HG02759 (cell line): Measurements from ENCODE around the gene TMPRSS6.

Experiments used
- ATAC-seq: cut with Tn5 transposase; IDR thresholded peaks from one replicate; pipeline ENCODE4 v1.9.1; 2021; ENCODE audit warnings: mild to moderate bottlenecking, moderate library complexity; ENCODE audit not compliant: unreplicated experiment

The TMPRSS6 gene

GRCh38 chr22:37109242-37109917, at the start of gene TMPRSS6:
Gene TMPRSS6 (minus strand): TSS chr22:37109713. CDS start chr22:37103417, 6,296 bp downstream.
- no peak for ATAC-seq

DNA sequence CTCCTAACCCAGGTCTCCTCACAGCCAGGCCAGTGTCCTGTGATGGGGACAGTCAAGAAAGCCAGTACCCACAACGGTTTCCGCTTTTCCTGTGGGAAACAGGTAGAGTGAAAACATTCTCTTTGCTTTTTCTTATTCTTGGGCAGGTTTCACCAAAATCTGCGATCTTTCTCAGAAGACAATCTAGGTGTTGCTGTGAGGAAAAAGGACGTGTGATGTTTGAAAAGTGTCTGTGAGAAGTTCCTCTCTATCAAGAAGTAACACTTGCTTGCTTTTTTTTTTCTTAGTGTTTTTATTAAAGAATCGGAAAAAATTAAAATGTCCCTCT, 49.4 kb upstream of the TMPRSS6 start:
- no peak for ATAC-seq

DNA sequence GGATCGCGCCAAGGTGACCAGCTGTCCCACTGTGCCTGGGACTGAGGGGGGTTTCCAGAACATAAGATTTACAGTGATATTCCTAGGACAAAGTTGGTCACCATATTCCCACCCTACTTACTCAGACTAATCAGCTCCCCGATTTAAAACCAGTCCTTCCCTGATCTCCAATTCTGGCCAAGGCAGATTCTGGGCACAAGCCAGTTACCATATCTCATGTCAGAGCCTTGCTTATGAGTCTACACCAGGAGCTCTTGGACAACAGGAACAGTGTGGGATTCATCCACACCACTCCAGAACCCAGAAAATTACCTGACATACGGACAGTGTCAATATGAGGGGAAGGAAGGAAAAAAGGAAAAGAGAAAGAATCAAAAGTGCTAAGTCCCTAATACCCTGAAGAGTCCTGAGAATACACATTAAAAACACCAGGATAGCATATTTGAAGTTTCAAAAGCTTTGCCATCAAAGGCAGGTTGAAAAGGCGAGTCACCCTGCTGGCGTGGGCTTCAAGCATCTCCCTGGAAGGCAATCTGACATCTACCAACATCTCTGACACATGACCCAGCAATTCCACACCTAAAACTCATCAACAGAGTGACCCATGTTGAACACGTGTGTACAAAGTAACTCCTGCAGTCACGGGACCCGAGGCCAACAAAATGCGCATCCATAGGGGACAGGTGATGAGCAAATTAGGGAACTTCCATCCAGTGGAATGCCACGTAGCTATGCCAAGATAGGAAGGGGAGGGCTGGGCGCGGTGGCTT, 48.2 kb upstream of the TMPRSS6 start:
- no peak for ATAC-seq

GRCh38 chr22:37156686-37157435, 47.3 kb upstream of the TMPRSS6 start:
- ATAC-seq = no peak

- no peak for ATAC-seq
Observed at GRCh38 chr22:37155971-37156370, 46.5 kb upstream of the TMPRSS6 start.

DNA sequence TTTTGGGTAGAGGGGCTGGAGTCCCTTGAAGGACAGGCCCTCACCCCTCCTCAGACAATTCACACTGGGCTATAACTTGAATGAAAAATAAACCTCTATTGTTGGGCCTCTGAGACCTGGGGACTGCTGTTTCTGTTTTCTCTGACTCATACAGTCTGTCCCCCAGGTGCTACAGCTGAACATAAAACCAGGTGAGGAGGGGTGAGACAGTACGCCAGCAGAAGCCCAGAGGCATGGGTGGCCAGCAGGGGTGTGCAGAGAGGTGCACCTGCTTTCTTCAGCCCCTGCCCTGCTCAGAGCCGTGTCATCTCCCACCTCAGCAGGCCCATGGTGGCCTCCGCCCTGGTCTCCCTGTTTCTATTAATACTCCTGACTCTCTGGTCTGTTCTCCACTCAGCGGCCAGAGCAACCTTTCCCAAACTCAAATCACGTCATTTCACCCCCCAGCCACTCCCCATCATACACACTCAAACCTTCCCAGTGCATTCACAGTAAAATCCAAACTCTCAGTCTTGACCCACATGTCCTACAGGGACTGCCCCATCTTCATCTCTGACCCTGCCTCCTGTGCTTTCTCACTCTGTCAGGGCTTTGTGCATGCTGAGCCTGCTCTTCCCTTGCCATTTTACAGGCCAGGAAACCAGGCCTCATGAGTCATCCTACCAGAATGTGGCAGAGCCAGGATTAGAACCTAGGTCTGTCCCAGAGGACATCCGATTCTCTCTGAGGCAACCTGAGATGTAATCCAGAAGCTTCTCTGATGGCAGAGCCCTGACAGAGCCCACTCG, 45.6 kb upstream of the TMPRSS6 start:
- no peak for ATAC-seq

DNA sequence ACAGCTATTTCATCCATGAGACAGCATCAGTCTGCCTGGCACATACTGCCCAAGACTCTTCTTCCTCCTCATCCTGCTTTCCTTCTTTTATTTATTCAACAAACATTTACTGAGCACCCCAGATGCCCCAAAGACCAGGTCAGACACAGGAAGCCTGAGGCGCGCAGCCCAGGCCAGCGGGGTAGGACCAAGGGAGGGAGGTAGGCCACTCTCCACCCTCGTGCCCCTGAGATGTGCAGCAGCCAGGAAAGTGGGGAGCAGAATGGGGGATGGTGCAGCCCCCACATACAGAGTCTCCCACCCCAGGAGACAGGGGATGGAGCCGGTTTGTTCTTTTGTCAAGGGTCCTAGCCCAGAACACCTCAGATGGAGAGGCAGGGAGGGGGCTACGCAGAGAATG, 44.4 kb upstream of the TMPRSS6 start:
- ATAC-seq = no peak

GRCh38 chr22:37151401-37151800, 41.9 kb upstream of the TMPRSS6 start:
- no peak for ATAC-seq

DNA sequence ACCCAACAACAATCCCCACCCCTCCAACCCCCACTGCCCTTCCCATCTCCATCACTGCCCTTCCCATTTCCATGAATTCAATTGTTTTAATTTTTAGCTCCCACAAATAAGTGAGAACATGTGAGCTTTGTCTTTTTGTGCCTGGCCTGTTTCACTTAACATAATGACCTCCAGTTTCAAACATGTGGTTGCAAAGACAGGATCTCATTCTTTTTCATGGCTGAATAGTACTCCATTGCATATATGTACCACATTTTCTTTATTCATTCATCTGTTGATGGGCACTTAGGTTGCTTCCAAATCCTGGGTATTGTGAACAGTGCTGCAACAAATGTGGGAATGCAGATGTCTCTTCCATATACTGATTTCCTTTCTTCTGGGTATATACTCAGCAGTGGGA, 41.2 kb upstream of the TMPRSS6 start:
- no peak for ATAC-seq

- no peak for ATAC-seq
Observed at GRCh38 chr22:37148742-37149665, 39.5 kb upstream of the TMPRSS6 start.

GRCh38 chr22:37148031-37148651, 38.6 kb upstream of the TMPRSS6 start:
- ATAC-seq = no peak

DNA sequence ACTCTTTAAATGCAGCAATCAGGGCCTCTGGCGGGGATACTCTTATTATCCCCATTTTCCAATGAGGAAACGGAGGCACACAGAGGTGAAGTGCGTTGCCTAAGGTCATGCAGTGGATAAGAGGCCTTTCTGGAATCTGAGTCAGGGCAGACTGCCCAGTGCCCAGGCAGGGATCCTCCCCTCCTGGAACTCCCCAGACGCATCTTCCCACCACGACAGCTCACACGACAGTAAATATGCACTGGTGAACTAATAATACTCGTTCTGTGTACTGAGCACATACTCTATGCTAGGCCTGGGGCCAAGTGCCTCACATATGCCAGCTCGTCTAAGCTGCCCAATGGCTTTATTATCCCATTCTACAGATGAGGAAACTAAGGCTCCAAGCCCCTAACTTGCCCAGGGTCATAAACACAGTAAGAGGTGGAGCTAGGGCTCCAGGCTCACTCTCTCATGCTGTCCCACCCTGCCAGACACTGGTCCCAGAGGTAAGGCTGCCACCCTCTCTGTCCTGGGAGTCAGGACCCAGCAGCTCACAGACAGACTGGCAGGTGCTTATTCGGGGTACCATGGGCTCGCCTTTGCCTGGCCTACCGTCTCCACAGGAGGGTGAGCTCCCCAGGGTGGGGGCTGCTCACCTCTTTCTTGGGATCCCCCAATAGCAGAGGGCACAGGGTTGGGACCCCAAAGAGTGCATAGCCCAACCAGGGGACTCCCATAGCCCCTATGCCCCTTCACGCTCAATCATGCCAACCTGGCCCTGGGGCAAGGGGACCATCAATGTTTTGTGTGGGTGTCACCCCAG, 37.9 kb upstream of the TMPRSS6 start:
- ATAC-seq = no peak

DNA sequence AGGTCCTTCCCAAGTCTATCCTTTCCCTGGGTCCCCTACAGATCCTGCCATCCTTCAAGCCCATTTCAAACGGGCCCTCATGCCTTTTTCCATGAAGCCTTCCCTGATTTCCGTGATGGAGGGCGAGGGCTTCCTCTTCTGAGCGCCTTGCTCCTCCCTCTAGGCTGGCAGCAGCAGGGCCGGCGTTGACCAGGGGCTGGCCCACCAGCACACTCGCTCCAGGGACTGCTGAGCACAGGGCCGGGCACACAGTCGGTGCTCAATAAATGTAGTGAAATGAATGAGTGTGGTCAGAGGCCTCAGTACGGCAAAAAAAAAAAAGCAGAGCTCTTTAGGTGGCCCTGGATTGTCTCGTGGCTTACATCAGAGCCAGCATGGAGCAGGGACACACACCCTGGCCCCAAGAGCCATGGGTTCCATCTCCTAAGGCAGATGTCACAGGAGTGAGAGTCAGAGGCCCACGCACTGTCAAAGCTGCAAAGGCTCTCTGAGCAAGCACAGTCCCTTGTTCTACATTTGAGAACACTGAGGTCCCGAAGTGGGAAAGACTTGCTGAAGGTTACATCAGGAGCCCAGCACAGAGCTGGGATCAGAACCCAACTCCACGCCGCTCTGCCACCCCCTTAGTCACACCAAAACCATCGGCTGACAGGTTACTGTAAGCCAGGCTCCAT, 37.1 kb upstream of the TMPRSS6 start:
- no peak for ATAC-seq

DNA sequence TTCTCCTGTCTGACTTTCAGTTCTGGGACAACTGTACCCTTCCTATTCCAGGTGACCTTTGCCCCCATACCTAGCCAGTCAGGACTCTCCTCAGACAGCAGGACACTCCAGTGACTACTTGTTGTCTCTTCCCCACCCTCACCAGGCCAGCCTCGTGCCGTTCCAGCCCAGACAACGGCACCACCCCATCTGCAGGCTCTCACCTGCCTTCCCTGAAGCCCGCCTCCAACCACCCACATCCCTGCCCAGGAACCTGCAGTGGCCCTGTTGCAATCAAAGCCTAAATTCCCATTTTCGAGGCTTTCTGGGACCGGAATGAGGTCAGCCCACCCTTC, 36.5 kb upstream of the TMPRSS6 start:
- ATAC-seq = no peak

GRCh38 chr22:37145180-37146050, 35.9 kb upstream of the TMPRSS6 start:
- no peak for ATAC-seq

DNA sequence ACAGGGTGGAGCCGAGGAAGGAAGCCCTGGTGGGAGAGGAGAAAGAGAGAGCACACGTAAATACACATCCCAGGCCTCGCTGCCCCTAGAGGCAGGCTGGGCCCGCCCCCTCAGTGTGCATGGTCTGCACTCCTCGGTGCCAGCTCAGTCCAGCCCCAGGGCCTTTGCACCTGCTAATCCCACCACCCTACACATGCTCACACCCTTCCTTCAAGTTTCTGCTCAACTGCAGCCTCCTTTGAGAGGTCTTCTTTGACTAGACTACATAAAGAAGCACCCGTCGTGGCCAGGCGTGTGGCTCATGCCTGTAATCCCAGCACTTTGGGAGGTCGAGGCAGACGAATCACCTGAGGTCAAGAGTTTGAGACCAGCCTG, 34.7 kb upstream of the TMPRSS6 start:
- no peak for ATAC-seq

GRCh38 chr22:37141971-37142370, 32.5 kb upstream of the TMPRSS6 start:
- no peak for ATAC-seq
